Nephron (organoid): ENCODE measurements around the gene SERPINI1.

ENCODE experiments used
- H3K27ac Mint-ChIP-seq, 3 experiments: 2 replicates each; pipeline ENCODE4 v1.8.0; 2020; ENCODE audit warnings: mixed read lengths in 3 of 3, mild to moderate bottlenecking in 2 of 3, moderate library complexity in 1 of 3
- H3K27me3 Mint-ChIP-seq: 2 replicates; pipeline ENCODE4 v1.8.0; 2021; ENCODE audit warnings: low read depth, mild to moderate bottlenecking, moderate library complexity, mixed read lengths
- H3K36me3 Mint-ChIP-seq: 2 replicates; pipeline ENCODE4 v1.8.0; 2020; ENCODE audit warnings: low read depth, mixed read lengths
- H3K4me1 Mint-ChIP-seq: 2 replicates; pipeline ENCODE4 v1.8.0; 2020; ENCODE audit warnings: mixed read lengths
- H3K4me3 Mint-ChIP-seq, 3 experiments: 2 replicates each; pipeline ENCODE4 v1.8.0; 2020; ENCODE audit warnings: mild to moderate bottlenecking in 3 of 3, mixed read lengths in 3 of 3, moderate library complexity in 2 of 3
- H3K9me3 Mint-ChIP-seq: 2 replicates; pipeline ENCODE4 v1.8.0; 2020; ENCODE audit warnings: mixed read lengths
- CTCF ChIP-seq, 3 experiments: fragments of 200-600 bp; sonication (generic); IDR thresholded peaks; one replicate each; pipeline ENCODE4 v1.5.0; 2021; ENCODE audit warnings: antibody characterized with exemption in 3 of 3; ENCODE audit not compliant: unreplicated experiment in 3 of 3

The SERPINI1 gene

GRCh38 chr3:167729591-167729990 is 5.9 kb upstream of the SERPINI1 start:
- no peak overlapping the region for H3K4me3 Mint-ChIP-seq
- no peaks in the 10 kb centered on the region for H3K9me3 Mint-ChIP-seq
- no peaks in the 10 kb centered on the region for H3K27me3 Mint-ChIP-seq
- H3K36me3 Mint-ChIP-seq = no peaks in the 10 kb centered on the region
- H3K27ac Mint-ChIP-seq = no peak overlapping the region
- H3K4me1 Mint-ChIP-seq = peaks cover 30% of the 10 kb centered on the region
- no peak for TF ChIP-seq CTCF (IDR thresholded peaks at IDR 0.05; ENCODE audit: unreplicated experiment in 3 of 3)

- Mint-ChIP-seq H3K27me3 (peaks cover 4% of the 10 kb centered on the region), H3K4me3 (peak overlapping the region; percentile 44 to 77 (median 71)), H3K9me3 (no peaks in the 10 kb centered on the region), H3K27ac (no peak overlapping the region), H3K4me1 (peaks cover 30% of the 10 kb centered on the region), H3K36me3 (no peaks in the 10 kb centered on the region)
- TF ChIP-seq CTCF (IDR thresholded peaks at IDR 0.05; ENCODE audit: unreplicated experiment in 3 of 3) = no peak
These were observed 4.1 kb upstream of the SERPINI1 start for GRCh38 chr3:167731393-167731792.

- TF ChIP-seq CTCF (IDR thresholded peaks at IDR 0.05; ENCODE audit: unreplicated experiment in 3 of 3) = no peak
- H3K4me1 Mint-ChIP-seq = peaks cover 36% of the 10 kb centered on the region
- peak overlapping the region; percentile 37 to 71 (median 43) for H3K4me3 Mint-ChIP-seq
- peaks cover 10% of the 10 kb centered on the region for H3K27me3 Mint-ChIP-seq
- H3K27ac Mint-ChIP-seq = no peak overlapping the region
- no peaks in the 10 kb centered on the region for H3K36me3 Mint-ChIP-seq
- H3K9me3 Mint-ChIP-seq = no peaks in the 10 kb centered on the region
These were observed 3.0 kb upstream of the SERPINI1 start for GRCh38 chr3:167732313-167733065.

- Mint-ChIP-seq H3K27ac (no peak overlapping the region), H3K9me3 (no peaks in the 10 kb centered on the region), H3K4me3 (no peak overlapping the region), H3K27me3 (peaks cover 16% of the 10 kb centered on the region), H3K36me3 (no peaks in the 10 kb centered on the region), H3K4me1 (peaks cover 30% of the 10 kb centered on the region)
- no peak for TF ChIP-seq CTCF (IDR thresholded peaks at IDR 0.05; ENCODE audit: unreplicated experiment in 3 of 3)
These were observed 1.5 kb upstream of the SERPINI1 start for GRCh38 chr3:167733961-167734497.

- peaks cover 16% of the 10 kb centered on the region for H3K27me3 Mint-ChIP-seq
- H3K4me3 Mint-ChIP-seq = no peak within 1 kb of the TSS
- H3K9me3 Mint-ChIP-seq = no peaks in the 10 kb centered on the region
- no peaks in the 10 kb centered on the region for H3K36me3 Mint-ChIP-seq
- H3K4me1 Mint-ChIP-seq = peaks cover 26% of the 10 kb centered on the region
- TF ChIP-seq CTCF (IDR thresholded peaks at IDR 0.05; ENCODE audit: unreplicated experiment in 3 of 3) = no peak
- H3K27ac Mint-ChIP-seq = no peak within 1 kb of the TSS
These were observed 856 bp upstream of the SERPINI1 start, which contains the start of gene PDCD10 for GRCh38 chr3:167734498-167735232. TSS of gene PDCD10 (minus strand) at chr3:167734892. CDS start at chr3:167720157, 14,735 bp downstream.
